ENCODE data around the gene E2F3.

E2F3 gene

DNA sequence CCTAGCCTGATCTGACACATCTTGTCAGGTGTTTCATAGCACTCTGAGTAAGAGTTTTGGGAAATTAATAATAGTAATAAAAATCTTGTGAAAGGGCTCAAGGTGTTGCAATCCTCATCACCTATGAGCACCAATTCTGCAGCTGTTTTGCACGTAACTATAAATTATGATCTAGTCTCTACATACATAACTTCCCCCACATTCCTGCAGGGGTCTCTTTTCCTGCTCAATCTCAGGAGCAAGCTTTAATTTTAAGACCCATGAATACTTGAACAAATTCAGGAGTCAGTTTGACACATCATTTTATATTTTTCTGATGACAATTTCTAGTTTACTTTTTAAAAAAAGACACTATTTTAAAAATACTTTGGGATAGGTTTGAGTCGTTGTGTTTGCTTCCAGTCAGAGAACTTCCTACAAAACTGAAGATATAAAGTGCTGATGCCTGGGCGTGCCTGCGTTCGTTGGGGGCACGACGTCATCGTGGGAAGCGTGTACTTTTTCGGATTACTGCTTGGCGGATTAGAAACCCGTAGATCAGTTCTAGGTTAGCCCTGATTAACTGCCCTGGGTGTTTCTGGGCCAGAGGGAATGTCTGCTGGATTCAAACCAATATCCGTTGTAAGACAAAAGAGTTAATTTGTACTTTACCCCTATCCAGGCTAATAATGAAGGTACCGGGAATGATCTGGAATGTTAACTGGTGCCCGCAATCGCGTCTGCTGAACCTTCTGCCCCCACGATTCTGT, 1.0 kb upstream of the E2F3 start:
- DNase-seq, result peak; percentile 79
- in situ Hi-C loops (cut with MboI; ENCODE audit: low pct_unique_long_range_greater_than_20kb, low sequenced_read_pairs), result no loop called here

DNA sequence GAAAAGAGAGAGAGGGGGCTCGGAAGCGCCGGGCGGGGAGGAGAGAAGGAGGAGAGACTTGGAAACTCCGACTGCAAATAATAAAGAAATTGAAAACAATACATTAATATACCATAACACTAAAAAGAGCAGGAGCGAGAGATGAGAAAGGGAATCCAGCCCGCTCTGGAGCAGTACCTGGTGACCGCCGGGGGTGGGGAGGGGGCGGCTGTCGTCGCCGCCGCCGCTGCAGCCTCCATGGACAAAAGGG, 338 bp downstream of the E2F3 start:
- no peak for DNase-seq
- in situ Hi-C loops (cut with MboI; ENCODE audit: low pct_unique_long_range_greater_than_20kb, low sequenced_read_pairs), result no loop called here

DNA sequence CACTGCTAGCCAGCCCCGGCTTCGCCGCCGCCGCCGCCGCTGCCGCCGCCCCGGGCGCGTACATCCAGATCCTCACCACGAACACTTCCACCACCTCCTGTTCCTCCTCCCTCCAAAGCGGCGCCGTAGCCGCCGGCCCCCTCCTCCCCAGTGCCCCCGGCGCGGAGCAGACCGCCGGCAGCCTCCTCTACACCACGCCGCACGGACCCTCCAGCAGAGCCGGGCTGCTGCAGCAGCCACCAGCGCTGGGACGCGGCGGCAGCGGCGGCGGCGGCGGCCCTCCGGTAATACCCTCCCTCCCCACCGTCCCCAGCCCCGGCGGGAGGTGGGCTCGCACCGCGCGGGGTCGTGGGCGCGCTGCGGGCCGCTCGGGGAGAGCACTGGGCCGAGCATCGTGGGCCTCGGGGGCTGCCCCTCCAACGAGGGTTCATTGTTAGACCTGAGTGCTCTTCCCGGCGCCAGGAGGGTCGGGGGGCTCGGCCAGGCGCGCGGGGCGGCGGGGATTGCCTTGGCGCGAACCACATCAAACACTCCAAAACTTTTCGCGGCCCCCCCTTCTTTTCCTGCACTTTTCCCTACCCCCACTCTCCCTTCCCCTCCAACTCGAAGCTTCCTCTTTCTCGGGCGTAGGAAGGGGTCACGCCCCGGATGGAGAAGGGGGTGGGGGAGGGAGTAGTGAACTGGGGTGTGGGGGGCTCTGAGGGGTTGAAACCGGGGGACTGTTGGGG, 827 bp downstream of the E2F3 start:
- in situ Hi-C loops (cut with MboI; ENCODE audit: low pct_unique_long_range_greater_than_20kb, low sequenced_read_pairs), result no loop called here
- peak; percentile 75 for DNase-seq

DNA sequence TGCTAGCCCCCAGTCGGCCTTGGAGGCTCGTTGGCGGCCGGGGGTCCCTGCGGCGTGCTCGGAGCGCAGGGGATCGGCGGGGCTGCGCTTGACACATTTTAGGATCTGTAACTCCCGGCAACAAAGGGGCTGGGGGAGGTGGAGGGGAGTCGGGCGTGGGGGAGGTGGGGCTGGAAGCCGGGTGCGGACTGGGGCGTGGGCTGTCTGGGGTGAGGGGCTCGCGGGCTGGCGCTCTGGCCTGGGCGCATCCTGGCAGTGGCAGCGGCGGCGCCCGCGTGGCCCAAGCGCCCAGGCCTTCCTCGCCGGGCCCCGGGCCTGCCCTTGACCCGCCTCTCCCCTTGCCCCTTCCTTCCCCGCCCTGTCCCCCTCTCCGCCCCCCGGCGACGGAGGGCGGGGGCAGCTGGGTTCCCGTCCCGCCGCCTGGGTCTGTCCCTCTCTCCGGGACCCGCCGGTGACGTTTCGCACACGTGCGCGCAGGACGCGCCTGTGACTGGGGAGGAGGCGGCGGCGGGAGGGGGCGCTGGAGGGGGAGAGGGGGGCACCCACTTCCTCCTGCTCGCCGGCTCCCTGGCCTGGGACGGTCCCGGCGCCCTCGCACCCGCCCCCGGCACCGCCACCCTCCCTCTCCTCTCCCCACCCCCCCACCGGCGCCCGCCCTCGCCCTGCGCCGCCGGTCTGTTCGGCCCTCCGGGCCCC, 1.5 kb downstream of the E2F3 start:
- peak; percentile 80 for DNase-seq
- in situ Hi-C loops (cut with MboI; ENCODE audit: low pct_unique_long_range_greater_than_20kb, low sequenced_read_pairs), result no loop called here

DNA sequence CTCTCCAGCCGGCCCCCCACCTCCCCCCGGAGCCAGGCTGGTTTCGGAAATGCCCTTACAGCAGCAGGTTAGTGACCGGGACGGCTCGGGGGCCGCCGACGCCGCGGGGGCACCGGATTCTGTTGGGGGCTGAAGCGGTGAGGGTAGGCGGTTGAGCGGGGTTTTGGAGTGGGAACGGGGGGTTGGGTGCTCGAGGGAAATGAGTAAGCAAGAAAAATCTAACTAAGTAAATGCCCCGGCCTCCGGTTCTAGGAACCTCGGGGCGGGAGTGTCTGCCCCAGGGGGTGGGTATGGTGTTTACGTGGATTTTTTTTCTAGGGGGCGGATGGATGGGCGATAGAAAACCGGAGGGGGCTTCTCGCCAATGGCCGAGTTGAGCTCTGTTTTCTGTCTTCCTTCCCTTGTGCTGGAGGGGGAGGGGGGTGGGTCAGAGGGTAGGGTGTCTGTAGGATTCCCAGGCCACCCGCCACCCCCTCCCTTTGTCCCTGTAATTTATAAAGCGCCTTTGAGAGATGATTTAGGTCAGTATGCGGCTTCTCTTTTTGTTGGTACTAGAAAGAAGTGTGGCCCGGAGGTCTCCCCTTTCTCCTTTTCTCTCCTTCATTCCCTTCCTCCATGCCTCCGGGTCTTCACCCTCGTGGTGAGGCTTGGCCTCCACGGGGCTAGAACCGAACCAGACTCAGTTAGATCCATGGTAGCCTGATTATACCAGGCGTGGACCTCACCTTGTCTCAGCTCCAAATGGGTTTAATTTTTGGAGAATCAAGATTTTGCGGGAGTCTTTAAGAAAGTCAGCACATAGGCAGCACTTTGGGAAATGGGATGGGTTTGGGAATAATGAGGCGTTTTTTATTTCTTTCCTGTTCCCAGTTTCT, 2.3 kb downstream of the E2F3 start:
- in situ Hi-C loops (cut with MboI; ENCODE audit: low pct_unique_long_range_greater_than_20kb, low sequenced_read_pairs), result no loop called here

DNA sequence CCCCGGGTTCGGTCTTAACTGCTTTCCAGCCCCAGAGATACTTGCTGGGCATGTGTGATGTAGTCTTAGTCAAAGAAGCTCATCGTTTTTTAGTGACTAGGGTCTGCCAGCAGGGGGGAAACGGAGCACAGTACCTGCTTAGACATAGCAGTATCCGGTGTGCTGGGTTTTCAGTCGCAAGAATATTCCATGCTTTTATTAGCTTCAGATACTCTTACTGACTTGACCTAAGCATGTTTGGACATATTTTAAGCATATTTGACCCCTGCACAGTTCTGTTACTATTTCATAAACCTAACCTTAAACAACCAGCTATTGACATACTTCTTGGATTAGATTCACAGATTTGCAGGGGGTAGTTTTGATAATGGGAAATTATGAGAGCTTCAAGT, 3.0 kb downstream of the E2F3 start:
- peak; percentile 83 for DNase-seq
- in situ Hi-C loops (cut with MboI; ENCODE audit: low pct_unique_long_range_greater_than_20kb, low sequenced_read_pairs), result no loop called here

More for the DNA sequence above, 2.3 kb downstream of the E2F3 start:
- peak; percentile 93 for DNase-seq

DNA sequence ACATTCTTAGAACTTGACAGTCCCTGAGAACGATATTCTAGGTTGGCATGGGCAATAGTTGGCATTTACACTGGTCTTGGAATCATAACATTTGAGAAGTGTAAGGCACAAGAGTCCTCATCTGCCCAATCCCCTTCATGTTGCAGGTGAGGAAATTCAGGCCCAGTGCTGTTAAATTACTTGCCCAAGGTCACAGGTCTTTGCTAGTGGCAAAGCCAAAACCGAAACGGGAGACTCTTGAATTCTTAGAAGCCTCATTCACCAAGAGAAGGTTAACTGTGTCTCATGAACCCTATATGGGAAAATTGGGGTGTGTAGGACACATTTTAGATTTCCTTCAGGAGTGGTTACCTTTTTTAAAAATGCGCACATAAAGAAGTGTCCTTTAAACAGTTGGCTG, 7.2 kb downstream of the E2F3 start:
- in situ Hi-C loops (cut with MboI; ENCODE audit: low pct_unique_long_range_greater_than_20kb, low sequenced_read_pairs), result no loop called here
- DNase-seq, result no peak

DNA sequence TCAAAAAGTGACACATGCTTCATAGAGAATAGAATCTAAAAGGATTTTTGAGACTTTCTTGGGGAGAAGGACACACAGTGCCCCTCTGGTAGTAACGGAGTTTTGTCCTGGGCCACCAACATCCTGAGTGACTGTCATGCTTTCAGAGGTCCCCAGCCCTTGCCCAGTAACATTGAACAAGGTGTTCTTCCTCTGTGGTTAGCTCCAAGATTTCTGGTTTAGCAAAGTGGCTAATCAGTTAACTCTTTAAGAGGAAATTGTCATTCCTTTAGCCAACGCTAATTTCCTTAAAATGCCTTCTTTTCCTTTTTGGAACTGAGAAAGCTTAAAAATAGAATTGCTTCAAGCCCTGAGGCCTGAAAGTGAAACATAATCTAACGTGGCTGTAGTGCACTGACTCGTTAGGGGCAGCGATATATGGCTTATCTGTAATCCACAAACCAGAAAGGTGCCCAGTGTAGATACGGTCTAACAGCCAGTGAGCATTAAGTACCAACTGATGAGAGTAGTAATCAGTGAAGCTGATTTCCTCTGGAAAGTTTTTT, 7.8 kb downstream of the E2F3 start:
- DNase-seq, result peak; percentile 64
- in situ Hi-C loops (cut with MboI; ENCODE audit: low pct_unique_long_range_greater_than_20kb, low sequenced_read_pairs), result no loop called here

DNA sequence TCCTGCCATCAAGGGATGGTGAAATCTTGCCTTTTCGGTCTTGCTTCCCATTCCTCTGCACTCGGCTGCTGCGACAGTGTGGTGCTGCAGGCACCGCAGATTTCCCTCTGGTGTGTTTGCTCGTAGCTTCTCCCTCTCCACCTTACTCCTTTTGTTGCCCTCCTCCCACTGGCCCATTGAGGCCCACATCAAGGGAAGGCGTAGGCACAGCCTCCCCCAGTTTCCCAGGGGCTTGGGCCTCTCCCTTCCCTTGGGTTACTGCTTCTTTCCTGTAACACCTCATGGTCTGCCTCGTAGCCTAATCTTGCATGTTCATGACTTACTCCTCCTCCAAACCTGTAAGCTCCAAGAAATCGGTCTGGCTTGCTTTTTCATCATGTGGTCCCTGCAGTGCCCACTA, 9.9 kb downstream of the E2F3 start:
- in situ Hi-C loops (cut with MboI; ENCODE audit: low pct_unique_long_range_greater_than_20kb, low sequenced_read_pairs), result no loop called here
- DNase-seq, result no peak

DNA sequence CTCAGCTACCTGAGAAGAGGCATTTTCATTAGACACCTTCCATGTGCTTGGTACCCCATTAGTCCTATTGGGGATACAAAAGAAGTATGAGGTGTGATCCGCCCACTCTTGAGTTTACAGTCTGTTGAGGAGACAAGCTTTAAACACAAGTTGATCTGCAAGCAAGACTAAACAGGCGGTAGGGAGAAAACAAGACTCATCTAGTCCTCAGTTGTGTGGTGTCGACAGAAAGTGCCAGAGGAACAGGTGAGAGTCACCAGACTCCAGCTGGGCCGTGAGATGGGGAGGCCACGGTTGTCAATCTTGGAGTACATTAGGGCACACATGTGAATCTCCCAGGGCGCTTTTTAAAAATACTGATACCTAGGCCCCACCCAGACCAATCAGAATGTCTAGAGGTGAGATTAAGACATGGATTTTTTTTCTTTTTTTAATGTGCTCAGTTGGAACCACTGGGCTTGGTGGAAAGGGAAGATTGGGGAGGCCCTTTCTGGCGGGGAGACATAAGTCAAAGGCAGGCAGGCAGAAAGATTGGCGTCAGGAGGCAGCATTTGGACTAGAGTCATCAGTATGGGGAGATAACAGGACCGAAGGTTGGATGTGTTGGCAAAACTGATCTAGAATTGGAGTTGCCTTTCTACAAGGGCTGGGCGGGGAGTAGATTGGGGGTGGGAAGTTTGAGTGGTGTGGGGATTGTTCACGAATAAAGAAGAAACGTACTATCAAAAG, 10.4 kb downstream of the E2F3 start:
- in situ Hi-C loops (cut with MboI; ENCODE audit: low pct_unique_long_range_greater_than_20kb, low sequenced_read_pairs), result no loop called here
- DNase-seq, result no peak

DNA sequence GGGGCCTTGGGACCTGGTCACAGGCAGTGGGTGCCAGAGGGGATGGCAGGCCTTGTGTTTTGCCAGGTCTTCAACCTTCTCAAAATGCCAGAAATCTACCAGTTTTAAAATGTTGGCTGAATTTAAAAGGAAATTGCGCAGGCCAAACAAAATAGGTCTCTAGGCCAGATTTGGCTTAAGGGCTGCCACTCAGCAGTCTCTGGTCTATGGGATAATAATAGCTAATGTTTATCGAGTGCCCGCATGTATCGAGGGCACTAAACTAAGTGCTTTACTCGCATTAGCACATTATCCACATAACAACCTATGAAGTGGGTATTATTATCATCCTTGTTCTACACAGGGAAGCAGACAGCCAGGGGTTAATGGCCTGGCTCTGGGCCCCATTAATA, 11.0 kb downstream of the E2F3 start:
- in situ Hi-C loops (cut with MboI; ENCODE audit: low pct_unique_long_range_greater_than_20kb, low sequenced_read_pairs), result no loop called here

DNA sequence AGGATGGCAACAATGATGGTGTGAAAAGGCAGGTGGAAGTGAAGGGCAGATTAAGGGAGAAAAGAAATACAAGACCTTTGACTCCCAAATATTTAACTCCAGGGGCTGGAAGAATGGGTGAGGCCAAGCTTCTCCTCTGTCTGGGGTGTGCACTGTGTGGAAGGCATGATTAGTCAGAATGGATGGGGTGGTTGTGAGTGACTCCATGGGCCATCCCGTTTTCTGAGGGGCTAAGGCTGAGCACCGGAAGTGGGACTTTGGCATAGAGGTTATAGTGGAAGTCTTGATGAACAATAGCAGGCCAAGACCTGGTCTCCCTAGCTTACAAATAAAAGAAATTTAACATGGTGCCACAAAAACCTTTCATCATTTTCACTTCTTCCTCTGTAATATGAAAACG, 12.1 kb downstream of the E2F3 start:
- in situ Hi-C loops (cut with MboI; ENCODE audit: low pct_unique_long_range_greater_than_20kb, low sequenced_read_pairs), result no loop called here
- no peak for DNase-seq

More for the DNA sequence above, 11.0 kb downstream of the E2F3 start:
- DNase-seq, result no peak

DNA sequence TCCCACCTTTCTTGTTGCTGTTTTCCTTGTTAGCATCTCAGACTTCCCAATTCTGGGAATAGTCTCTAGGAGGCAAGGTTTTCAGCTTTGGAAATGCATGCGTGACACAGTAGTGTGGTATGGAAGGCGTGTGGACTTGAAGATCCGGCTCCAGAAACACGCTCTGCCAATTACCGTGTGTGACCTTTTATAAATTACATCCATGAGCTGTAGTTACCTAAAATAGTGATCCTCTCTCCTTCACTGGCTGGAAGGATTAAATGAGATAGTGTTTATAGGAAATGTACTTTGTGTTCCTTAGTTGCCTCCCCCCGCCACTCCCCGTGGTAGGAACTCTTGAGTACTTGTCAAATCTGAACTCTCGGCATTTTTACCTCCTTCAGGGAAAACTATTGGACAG, 13.0 kb downstream of the E2F3 start:
- in situ Hi-C loops (cut with MboI; ENCODE audit: low pct_unique_long_range_greater_than_20kb, low sequenced_read_pairs), result no loop called here
- no peak for DNase-seq

DNA sequence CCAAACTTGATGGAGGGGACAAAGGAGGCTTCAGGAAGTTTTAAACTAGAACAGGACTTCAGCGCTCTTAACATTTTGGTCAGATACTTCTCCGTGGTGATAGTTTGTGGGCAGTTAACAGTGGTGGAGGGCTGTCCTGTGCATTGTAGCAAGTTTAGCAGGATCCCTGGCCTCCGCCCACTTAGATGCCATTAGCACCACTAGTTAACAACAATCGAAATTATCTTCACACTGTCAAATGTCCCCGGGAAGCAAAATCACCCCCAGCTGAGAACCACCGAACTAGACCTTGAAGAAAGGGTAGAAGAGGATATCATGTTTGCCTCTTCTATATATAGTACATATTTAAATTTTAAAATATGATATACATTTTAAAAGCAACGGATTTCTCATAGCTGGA, 13.6 kb downstream of the E2F3 start:
- DNase-seq, result no peak
- in situ Hi-C loops (cut with MboI; ENCODE audit: low pct_unique_long_range_greater_than_20kb, low sequenced_read_pairs), result no loop called here

DNA sequence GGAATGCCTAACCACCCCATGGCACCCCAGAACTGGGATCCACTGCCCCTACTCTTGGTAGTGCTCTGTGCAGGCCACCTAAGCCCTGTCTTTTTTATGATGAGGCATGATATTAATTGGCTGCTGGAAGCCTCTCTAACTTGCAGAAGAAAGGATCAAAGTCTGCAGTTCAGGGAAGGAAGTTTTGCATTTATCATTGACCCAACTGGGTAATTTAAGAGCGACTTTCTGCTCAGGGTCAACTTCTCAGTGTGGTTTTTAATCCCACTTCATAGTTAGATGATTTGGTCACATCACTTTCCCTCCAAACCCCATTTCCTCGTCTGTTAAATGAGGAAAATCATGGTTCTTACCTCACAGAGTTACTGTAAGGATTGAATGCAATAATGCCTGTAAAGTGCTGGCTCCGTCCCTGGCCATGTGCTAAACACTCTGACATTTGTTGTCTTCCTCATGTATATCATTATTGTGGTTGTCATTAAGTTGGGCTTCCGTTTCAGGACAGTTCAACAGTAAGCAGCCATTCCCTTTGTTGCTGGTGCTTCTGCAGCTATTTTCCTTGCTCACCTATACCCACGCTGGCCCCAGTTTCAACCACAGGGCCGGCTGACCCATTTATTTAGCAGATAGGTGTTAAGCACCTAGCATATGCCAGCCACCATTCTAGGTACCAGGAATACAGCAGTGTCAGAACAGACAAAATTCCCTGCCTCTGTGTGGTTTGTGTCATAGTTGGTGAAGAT, 14.2 kb downstream of the E2F3 start:
- in situ Hi-C loops (cut with MboI; ENCODE audit: low pct_unique_long_range_greater_than_20kb, low sequenced_read_pairs), result no loop called here
- peak; percentile 40 for DNase-seq

DNA sequence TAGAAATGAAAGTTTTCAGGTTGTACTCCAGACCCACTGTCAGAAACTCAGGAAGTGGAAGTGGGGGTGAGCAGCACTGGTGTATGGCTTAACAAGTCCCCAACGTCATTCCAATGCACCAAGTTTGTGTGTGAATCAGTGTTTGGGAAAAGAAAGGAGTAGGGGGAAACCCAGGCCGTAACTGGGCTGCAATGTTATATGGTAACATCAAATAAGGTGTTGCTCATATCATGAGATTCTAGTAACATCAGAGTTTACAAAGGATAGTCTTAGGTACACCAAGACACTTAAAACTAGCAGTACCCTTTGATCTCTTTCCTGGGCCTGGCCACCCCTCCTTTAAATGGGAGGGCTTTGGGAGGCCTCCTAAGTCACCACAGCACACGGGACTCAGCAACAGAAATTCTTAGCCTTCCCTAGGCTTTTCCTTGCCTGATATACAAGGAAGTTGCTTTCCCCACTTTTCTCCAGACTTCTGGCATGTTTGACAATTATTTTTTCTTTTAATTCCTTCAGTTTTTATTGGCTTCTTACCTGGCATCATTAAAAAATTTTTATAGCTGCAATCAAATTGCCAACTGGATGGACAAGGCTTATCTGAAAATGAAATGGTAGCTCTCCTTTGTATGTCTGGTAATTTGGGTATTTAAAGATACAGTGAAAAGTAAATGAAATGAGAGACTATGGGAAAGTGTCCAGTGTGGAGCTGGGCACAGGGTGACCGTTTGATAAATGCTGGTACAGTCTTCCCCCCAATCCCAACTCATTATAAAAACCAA, 15.1 kb downstream of the E2F3 start:
- in situ Hi-C loops (cut with MboI; ENCODE audit: low pct_unique_long_range_greater_than_20kb, low sequenced_read_pairs), result no loop called here
- peak; percentile 30 for DNase-seq

DNA sequence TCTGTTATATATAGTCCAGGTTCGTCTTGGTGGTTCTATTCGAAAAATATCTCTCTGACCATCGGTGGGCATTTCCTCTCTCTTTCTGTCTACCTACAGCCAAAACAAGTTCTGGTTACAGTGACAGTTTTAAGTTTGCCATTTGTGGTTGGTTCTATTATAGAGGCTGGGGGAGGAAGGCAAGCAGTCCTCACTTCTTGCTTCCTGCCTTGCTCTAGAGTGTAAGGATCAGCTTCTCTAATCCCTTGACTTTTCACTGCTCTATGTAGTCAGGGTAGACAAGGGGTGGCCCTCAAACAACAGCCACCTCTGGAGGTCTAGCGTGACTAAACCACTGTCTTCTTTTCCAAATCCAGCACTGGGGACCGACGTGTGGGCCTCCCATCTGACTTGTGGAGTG, 16.1 kb downstream of the E2F3 start:
- peak; percentile 89 for DNase-seq
- in situ Hi-C loops (cut with MboI; ENCODE audit: low pct_unique_long_range_greater_than_20kb, low sequenced_read_pairs), result no loop called here

All from KBM-7 (cell line).